ENCODE results near the gene MBNL1.

GRCh38 chr3:152353578-152353977 lies 84.8 kb downstream of the MBNL1 start:
- TF ChIP-seq EP300 (conservative IDR thresholded peaks at IDR 0.05; ENCODE audit: poor library complexity, severe bottlenecking) (no peak), CTCF (IDR thresholded peaks at IDR 0.05; ENCODE audit: poor library complexity, severe bottlenecking) (no peak), MXI1 (conservative IDR thresholded peaks at IDR 0.05; ENCODE audit: poor library complexity, severe bottlenecking) (no peak), EZH2 (IDR thresholded peaks at IDR 0.05; ENCODE audit: borderline replicate concordance, insufficient read depth, low read length, poor library complexity, severe bottlenecking) (no peak), POLR2AphosphoS5 (IDR thresholded peaks at IDR 0.05) (no peak), SMC3 (conservative IDR thresholded peaks at IDR 0.05; ENCODE audit: poor library complexity) (no peak), REST (IDR thresholded peaks at IDR 0.05; ENCODE audit: borderline replicate concordance) (no peak), RAD21 (conservative IDR thresholded peaks at IDR 0.05) (no peak), TAF1 (IDR thresholded peaks at IDR 0.05; ENCODE audit: low read depth) (no peak)

Measured in neural cell (in vitro differentiated cells).